Thymus (tissue), 11 donors: Measurements from ENCODE around the gene CCDC9B. TPM values are rescaled to one million over a fixed set of nuclear protein-coding genes. Genes with fewer than 3 reads are reported as not detected.

Experiments
- DNase-seq, 9 donors: peaks; one replicate each; pipeline ENCODE4 v3.0.0-alpha.2; 2013; ENCODE audit warnings: low spot score in 9 of 9, low read depth in 6 of 9, missing footprints in 1 of 9
- H3K27ac ChIP-seq, 2 donors: one replicate each; pipeline ENCODE4 v1.5.1; 2013; ENCODE audit warnings: control low read depth in 1 of 2, low read depth in 1 of 2, low read length in 1 of 2, mild to moderate bottlenecking in 1 of 2, moderate library complexity in 1 of 2
- H3K27me3 ChIP-seq, 2 donors: one replicate each; pipeline ENCODE4 v1.5.1; 2013; ENCODE audit warnings: low read length in 1 of 2; ENCODE audit not compliant: control insufficient read depth in 2 of 2, insufficient read depth in 1 of 2
- H3K36me3 ChIP-seq, 2 donors: one replicate each; pipeline ENCODE4 v1.5.1; 2013; ENCODE audit warnings: low read length in 1 of 2, mild to moderate bottlenecking in 1 of 2, moderate library complexity in 1 of 2; ENCODE audit not compliant: control insufficient read depth in 2 of 2, insufficient read depth in 2 of 2
- H3K4me1 ChIP-seq, 2 donors: one replicate each; pipeline ENCODE4 v1.5.1; 2013; ENCODE audit warnings: low read length in 2 of 2; ENCODE audit not compliant: control insufficient read depth in 2 of 2, insufficient read depth in 2 of 2
- H3K4me3 ChIP-seq, 2 donors: one replicate each; pipeline ENCODE4 v1.5.1; 2013; ENCODE audit warnings: low read length in 2 of 2, control low read depth in 1 of 2, mild to moderate bottlenecking in 1 of 2
- H3K9me3 ChIP-seq, 2 donors: one replicate each; pipeline ENCODE4 v1.5.1; 2013; ENCODE audit warnings: low read length in 1 of 2, mild to moderate bottlenecking in 1 of 2; ENCODE audit not compliant: control insufficient read depth in 2 of 2, insufficient read depth in 1 of 2
- WGBS: extraction: QIAGEN DNeasy Blood & Tissue Kit; methylation state at CpG from one replicate; pipeline ENCODE4 v1.1.7; 2013; 5-methylcytosine and 5-hydroxymethylcytosine counted together
- polyA plus RNA-seq: library from polyadenylated mRNA; stranded (reverse); fragments of 200-250 nt; gene quantifications from one replicate; pipeline ENCODE4 v1.2.3, GENCODE V29; 2013
- total RNA-seq: library from RNA; stranded (reverse); fragments of 120-200 nt; gene quantifications from one replicate; pipeline ENCODE4 v1.2.4, GENCODE V29; 2013
- donor health status: healthy.

The CCDC9B gene
- total and polyA plus RNA-seq, 2 donors = 0.28 to 3.6 TPM

- H3K9me3 ChIP-seq = peaks cover 0 to 2% of the 10 kb centered on the region in 2 donors
- WGBS = 95% methylated on average over 3 of the region's 3 CpGs
- H3K4me1 ChIP-seq = peaks cover 8 to 9% of the 10 kb centered on the region in 2 donors
- DNase-seq = no peak
- no peak overlapping the region for H3K4me3 ChIP-seq
- H3K27ac ChIP-seq = no peak overlapping the region
- peaks cover 12 to 23% of the 10 kb centered on the region in 2 donors for H3K36me3 ChIP-seq
- H3K27me3 ChIP-seq = peaks cover 24 to 36% of the 10 kb centered on the region in 2 donors
These were observed 53.2 kb downstream of the CCDC9B start for GRCh38 chr15:40287505-40287904.

- Histone ChIP-seq H3K27me3 (peaks cover 31 to 42% of the 10 kb centered on the region in 2 donors), H3K4me1 (peaks cover 11 to 15% of the 10 kb centered on the region in 2 donors), H3K9me3 (peaks cover 0 to 4% of the 10 kb centered on the region in 2 donors), H3K36me3 (peaks cover 7 to 17% of the 10 kb centered on the region in 2 donors), H3K27ac (no peak overlapping the region), H3K4me3 (no peak overlapping the region)
- 85% methylated on average over 7 of the region's 7 CpGs for WGBS
- no peak for DNase-seq
These were observed 53.9 kb downstream of the CCDC9B start for GRCh38 chr15:40286794-40287193.

GRCh38 chr15:40286061-40286532 is 54.6 kb downstream of the CCDC9B start:
- H3K27me3 ChIP-seq = peaks cover 38 to 48% of the 10 kb centered on the region in 2 donors
- H3K4me3 ChIP-seq = no peak overlapping the region
- H3K27ac ChIP-seq = no peak overlapping the region
- peaks cover 11 to 18% of the 10 kb centered on the region in 2 donors for H3K4me1 ChIP-seq
- H3K36me3 ChIP-seq = peaks cover 7 to 14% of the 10 kb centered on the region in 2 donors
- DNase-seq = no peak
- 91% methylated on average over 7 of the region's 7 CpGs for WGBS
- H3K9me3 ChIP-seq = peaks cover 0 to 4% of the 10 kb centered on the region in 2 donors

GRCh38 chr15:40285554-40286011 is 55.2 kb downstream of the CCDC9B start:
- Histone ChIP-seq H3K27me3 (peaks cover 43 to 53% of the 10 kb centered on the region in 2 donors), H3K36me3 (peaks cover 6 to 14% of the 10 kb centered on the region in 2 donors), H3K27ac (peak overlapping the region in 1 of 2 donors; percentile 2), H3K9me3 (peaks cover 0 to 4% of the 10 kb centered on the region in 2 donors), H3K4me3 (no peak overlapping the region), H3K4me1 (peaks cover 10 to 18% of the 10 kb centered on the region in 2 donors)
- no peak for DNase-seq
- WGBS = 84% methylated on average over 1 of the region's 1 CpG

- no peak overlapping the region for H3K4me3 ChIP-seq
- peaks cover 11 to 18% of the 10 kb centered on the region in 2 donors for H3K4me1 ChIP-seq
- DNase-seq = no peak
- H3K27ac ChIP-seq = no peak overlapping the region
- peaks cover 1 to 10% of the 10 kb centered on the region in 2 donors for H3K36me3 ChIP-seq
- 96% methylated on average over 4 of the region's 4 CpGs for WGBS
- peaks cover 0 to 4% of the 10 kb centered on the region in 2 donors for H3K9me3 ChIP-seq
- H3K27me3 ChIP-seq = peaks cover 47 to 58% of the 10 kb centered on the region in 2 donors
These were observed 55.6 kb downstream of the CCDC9B start for GRCh38 chr15:40285151-40285550.

GRCh38 chr15:40283615-40284300 is 57.0 kb downstream of the CCDC9B start:
- no peak overlapping the region for H3K27ac ChIP-seq
- peaks cover 16 to 18% of the 10 kb centered on the region in 2 donors for H3K4me1 ChIP-seq
- peaks cover 0 to 4% of the 10 kb centered on the region in 2 donors for H3K9me3 ChIP-seq
- peaks cover 60 to 71% of the 10 kb centered on the region in 2 donors for H3K27me3 ChIP-seq
- H3K4me3 ChIP-seq = no peak overlapping the region
- no peak for DNase-seq
- H3K36me3 ChIP-seq = peaks cover 0 to 3% of the 10 kb centered on the region in 2 donors
- WGBS = 46% methylated on average over 33 of the region's 33 CpGs

- peaks cover 65 to 79% of the 10 kb centered on the region in 2 donors for H3K27me3 ChIP-seq
- peak within 1 kb of the TSS; percentile 20 to 55 for H3K4me3 ChIP-seq
- peaks cover 0 to 4% of the 10 kb centered on the region in 2 donors for H3K9me3 ChIP-seq
- H3K36me3 ChIP-seq = peaks cover 0 to under 1% of the 10 kb centered on the region in 2 donors
- DNase-seq = peak in 2 of 9 donors; percentile 30 to 53
- H3K4me1 ChIP-seq = peaks cover 16 to 18% of the 10 kb centered on the region in 2 donors
- 3% methylated on average over 76 of the region's 76 CpGs for WGBS
- H3K27ac ChIP-seq = no peak within 1 kb of the TSS
These were observed 57.7 kb downstream of the CCDC9B start, which contains the start of gene ANKRD63 for GRCh38 chr15:40282869-40283614. TSS of gene ANKRD63 (minus strand) at chr15:40283064. CDS start at chr15:40282586, 478 bp downstream.

GRCh38 chr15:40282147-40282868 is 58.4 kb downstream of the CCDC9B start:
- H3K4me1 ChIP-seq = peaks cover 18 to 23% of the 10 kb centered on the region in 2 donors
- H3K4me3 ChIP-seq = peak overlapping the region; percentile 20 to 55
- peak in 5 of 9 donors; percentile 15 to 59 (median 40) for DNase-seq
- H3K27me3 ChIP-seq = peaks cover 68 to 86% of the 10 kb centered on the region in 2 donors
- WGBS = under 1% methylated on average over 92 of the region's 92 CpGs
- H3K9me3 ChIP-seq = peaks cover 0 to 4% of the 10 kb centered on the region in 2 donors
- no peaks in the 10 kb centered on the region for H3K36me3 ChIP-seq
- H3K27ac ChIP-seq = no peak overlapping the region
